GM10847 (cell line): ENCODE results near the gene RAPSN.
A peak's percentile ranks its signal among the peaks of the same experiment; 100 is the strongest.

Experiments used
- POLR2A ChIP-seq: IDR thresholded peaks from 2 replicates; pipeline ENCODE4 v1.6.1; 2011; ENCODE audit not compliant: insufficient read length; ENCODE audit errors: extremely low read depth

The RAPSN gene

GRCh38 chr11:47394322-47395222, 54.4 kb downstream of the RAPSN start:
- TF ChIP-seq POLR2A, result peak; percentile 63

GRCh38 chr11:47394050-47394321, 55.0 kb downstream of the RAPSN start:
- no peak for TF ChIP-seq POLR2A

GRCh38 chr11:47393163-47394049, 55.5 kb downstream of the RAPSN start:
- TF ChIP-seq POLR2A, result no peak

GRCh38 chr11:47392546-47393162, 56.3 kb downstream of the RAPSN start:
- no peak for TF ChIP-seq POLR2A

GRCh38 chr11:47391711-47392432, 57.1 kb downstream of the RAPSN start:
- no peak for TF ChIP-seq POLR2A

- no peak for TF ChIP-seq POLR2A
Measured at GRCh38 chr11:47391077-47391583, 57.8 kb downstream of the RAPSN start.

GRCh38 chr11:47390422-47390760, 58.5 kb downstream of the RAPSN start:
- TF ChIP-seq POLR2A, result no peak

GRCh38 chr11:47389577-47390421, 59.1 kb downstream of the RAPSN start:
- no peak for TF ChIP-seq POLR2A

- no peak for TF ChIP-seq POLR2A
Measured at GRCh38 chr11:47388697-47389576, 60.0 kb downstream of the RAPSN start.

GRCh38 chr11:47387944-47388696, 60.8 kb downstream of the RAPSN start:
- TF ChIP-seq POLR2A, result no peak
